T-helper 17 cell (primary cell): ENCODE results near the gene PNMT. TPM values are rescaled to one million over a fixed set of nuclear protein-coding genes. Genes with fewer than 3 reads are reported as not detected.

ENCODE experiments used
- ATAC-seq: fragments of 150-1000 bp; cut with Tn5 transposase; 2 replicates; pipeline ENCODE4 v1.10.0; 2021; ENCODE audit warnings: mild to moderate bottlenecking, moderate library complexity
- DNase-seq, 3 donors: peaks; one replicate each; pipeline versions ENCODE4 v3.0.0 to v3.0.0-alpha.2; 2020 to 2021
- H3K9me3 ChIP-seq: one replicate; pipeline ENCODE4 v1.7.0; 2013; ENCODE audit warnings: low read length, mild to moderate bottlenecking; ENCODE audit not compliant: control insufficient read depth, poor library complexity, severe bottlenecking
- H3K27ac Mint-ChIP-seq: one replicate; pipeline ENCODE4 v1.8.0; 2022; ENCODE audit warnings: mild to moderate bottlenecking, moderate library complexity, mixed read lengths
- H3K27me3 Mint-ChIP-seq: one replicate; pipeline ENCODE4 v1.8.0; 2022; ENCODE audit warnings: mixed read lengths
- H3K36me3 Mint-ChIP-seq: one replicate; pipeline ENCODE4 v1.8.0; 2022; ENCODE audit warnings: low read depth, mixed read lengths
- H3K4me1 Mint-ChIP-seq: one replicate; pipeline ENCODE4 v1.8.0; 2022; ENCODE audit warnings: mild to moderate bottlenecking, mixed read lengths
- H3K4me3 Mint-ChIP-seq: one replicate; pipeline ENCODE4 v1.8.0; 2022; ENCODE audit warnings: mild to moderate bottlenecking, moderate library complexity, mixed read lengths
- total RNA-seq, 4 donors: library from RNA in 2 of 4; stranded (reverse) in 2 of 4; gene quantifications; one replicate each; pipeline ENCODE4 v1.2.3 and lab custom pipeline; 2022 to 2026

PNMT gene
- total RNA-seq, 2 donors from 2014 or later, result not detected

DNA sequence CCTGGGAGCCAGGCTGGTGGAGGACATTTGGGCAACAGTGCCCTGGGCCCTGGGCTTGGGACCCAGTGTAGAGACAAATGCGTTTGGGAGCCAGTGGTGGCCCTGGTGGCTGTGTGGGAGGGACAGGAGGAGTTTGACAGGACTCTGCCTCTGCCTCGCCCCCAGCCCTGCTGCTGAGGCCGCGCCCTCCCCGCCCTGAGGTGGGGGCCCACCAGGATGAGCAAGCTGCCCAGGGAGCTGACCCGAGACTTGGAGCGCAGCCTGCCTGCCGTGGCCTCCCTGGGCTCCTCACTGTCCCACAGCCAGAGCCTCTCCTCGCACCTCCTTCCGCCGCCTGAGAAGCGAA lies 15.0 kb upstream of the PNMT start:
- DNase-seq (no peak), ATAC-seq (no peak)
- H3K36me3 Mint-ChIP-seq, result peaks cover 2% of the 10 kb centered on the region
- no peaks in the 10 kb centered on the region for H3K9me3 ChIP-seq
- no peaks in the 10 kb centered on the region for H3K27me3 Mint-ChIP-seq
- no peak overlapping the region for H3K4me3 Mint-ChIP-seq
- peaks cover 34% of the 10 kb centered on the region for H3K4me1 Mint-ChIP-seq
- no peak overlapping the region for H3K27ac Mint-ChIP-seq

DNA sequence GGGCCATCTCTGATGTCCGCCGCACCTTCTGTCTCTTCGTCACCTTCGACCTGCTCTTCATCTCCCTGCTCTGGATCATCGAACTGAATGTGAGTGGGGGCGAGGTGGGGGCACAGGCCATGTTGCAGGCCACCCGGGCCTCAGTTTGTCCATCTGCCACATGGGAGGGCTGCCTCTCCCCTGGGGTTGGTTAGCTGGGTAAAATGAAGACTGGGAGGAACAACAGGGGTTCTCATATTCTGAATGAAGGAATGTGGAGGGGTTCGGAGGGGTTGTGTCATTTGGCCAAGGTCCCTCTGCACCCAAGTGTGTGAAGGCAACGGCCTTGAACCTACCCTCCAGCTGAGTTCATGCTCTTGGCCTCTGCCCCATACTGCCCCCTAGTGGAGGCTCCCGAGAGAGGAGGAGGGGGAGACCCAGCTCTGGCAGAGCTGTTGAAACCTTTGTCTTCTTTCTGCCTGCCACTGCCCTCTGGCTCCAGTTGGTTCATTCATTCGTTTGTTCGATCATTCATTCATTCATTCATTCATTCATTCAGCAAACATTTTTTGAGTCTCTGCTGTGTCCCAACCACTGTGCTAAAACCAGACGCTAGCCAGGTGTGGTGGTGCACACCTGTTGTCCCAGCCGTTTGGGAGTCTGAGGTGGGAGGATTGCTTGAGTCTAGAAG lies 14.5 kb upstream of the PNMT start:
- peaks cover 2% of the 10 kb centered on the region for H3K36me3 Mint-ChIP-seq
- peak overlapping the region; percentile 88 for H3K27ac Mint-ChIP-seq
- peaks cover 32% of the 10 kb centered on the region for H3K4me1 Mint-ChIP-seq
- H3K9me3 ChIP-seq, result no peaks in the 10 kb centered on the region
- H3K4me3 Mint-ChIP-seq, result peak overlapping the region; percentile 41
- DNase-seq, result peak; percentile 61 to 86 (median 68)
- no peaks in the 10 kb centered on the region for H3K27me3 Mint-ChIP-seq
- ATAC-seq, result peak; percentile 92

DNA sequence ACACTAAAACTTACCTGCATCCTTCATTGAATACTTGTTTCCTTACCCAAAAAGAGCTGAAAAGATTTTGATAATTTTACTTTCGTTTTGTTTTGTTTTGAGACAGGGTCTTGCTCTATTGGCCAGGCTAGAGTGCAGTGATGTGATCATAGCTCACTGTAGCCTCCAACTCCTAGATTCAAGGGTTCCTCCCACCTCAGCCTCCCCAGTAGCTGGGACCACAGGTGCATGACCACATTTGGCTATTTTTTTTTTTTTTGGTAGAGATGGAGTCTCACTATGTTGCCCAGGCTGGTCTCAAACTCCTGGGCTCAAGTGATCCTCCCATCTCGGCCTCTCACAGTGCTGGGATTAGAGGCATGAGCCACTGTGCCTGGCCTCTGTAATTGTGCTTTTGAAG lies 13.1 kb upstream of the PNMT start:
- Mint-ChIP-seq H3K4me1 (peaks cover 24% of the 10 kb centered on the region), H3K27me3 (no peaks in the 10 kb centered on the region), H3K4me3 (no peak overlapping the region), H3K27ac (peak overlapping the region; percentile 47), H3K36me3 (peaks cover 2% of the 10 kb centered on the region)
- no peak for ATAC-seq
- DNase-seq, result no peak
- H3K9me3 ChIP-seq, result no peaks in the 10 kb centered on the region

DNA sequence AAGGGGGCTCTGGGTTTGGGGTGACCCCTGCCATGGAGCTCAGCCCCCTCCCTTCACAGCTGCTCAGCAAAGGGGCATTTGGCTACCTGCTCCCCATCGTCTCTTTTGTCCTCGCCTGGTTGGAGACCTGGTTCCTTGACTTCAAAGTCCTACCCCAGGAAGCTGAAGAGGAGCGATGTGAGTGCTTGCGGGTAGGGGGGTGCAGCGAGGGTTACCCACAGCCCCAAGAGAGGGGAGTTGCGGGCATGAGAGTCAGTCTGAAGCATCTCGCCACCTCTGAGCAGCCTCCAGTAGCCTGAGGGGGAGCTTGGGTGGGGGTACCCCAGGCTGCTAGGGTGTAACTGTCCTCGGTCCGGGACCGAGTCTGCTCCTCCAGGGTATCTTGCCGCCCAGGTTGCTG lies 9.9 kb upstream of the PNMT start:
- H3K4me1 Mint-ChIP-seq, result peaks cover 5% of the 10 kb centered on the region
- no peak overlapping the region for H3K4me3 Mint-ChIP-seq
- H3K27ac Mint-ChIP-seq, result no peak overlapping the region
- no peaks in the 10 kb centered on the region for H3K9me3 ChIP-seq
- peaks cover 2% of the 10 kb centered on the region for H3K36me3 Mint-ChIP-seq
- ATAC-seq (no peak), DNase-seq (no peak)
- H3K27me3 Mint-ChIP-seq, result no peaks in the 10 kb centered on the region

DNA sequence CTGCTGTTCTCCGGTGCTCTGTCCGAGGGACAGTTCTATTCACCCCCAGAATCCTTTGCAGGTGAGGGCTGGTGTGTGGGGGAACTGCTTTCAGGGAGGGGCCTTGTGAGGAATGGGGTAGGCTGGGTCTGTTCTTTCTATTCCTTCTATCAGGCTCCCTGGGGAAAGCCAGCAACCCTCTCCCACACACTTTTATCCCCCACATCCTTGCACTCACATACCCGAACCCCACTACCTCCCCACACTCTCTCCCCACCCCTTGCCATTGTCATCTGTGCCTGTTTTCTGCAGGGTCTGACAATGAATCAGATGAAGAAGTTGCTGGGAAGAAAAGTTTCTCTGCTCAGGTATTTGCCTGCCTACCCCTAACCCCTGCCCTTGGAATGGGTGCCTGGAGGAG lies 9.5 kb upstream of the PNMT start:
- no peak overlapping the region for H3K4me3 Mint-ChIP-seq
- H3K4me1 Mint-ChIP-seq, result peaks cover 2% of the 10 kb centered on the region
- DNase-seq (no peak), ATAC-seq (no peak)
- no peaks in the 10 kb centered on the region for H3K27me3 Mint-ChIP-seq
- peaks cover 2% of the 10 kb centered on the region for H3K36me3 Mint-ChIP-seq
- no peak overlapping the region for H3K27ac Mint-ChIP-seq
- H3K9me3 ChIP-seq, result no peaks in the 10 kb centered on the region

DNA sequence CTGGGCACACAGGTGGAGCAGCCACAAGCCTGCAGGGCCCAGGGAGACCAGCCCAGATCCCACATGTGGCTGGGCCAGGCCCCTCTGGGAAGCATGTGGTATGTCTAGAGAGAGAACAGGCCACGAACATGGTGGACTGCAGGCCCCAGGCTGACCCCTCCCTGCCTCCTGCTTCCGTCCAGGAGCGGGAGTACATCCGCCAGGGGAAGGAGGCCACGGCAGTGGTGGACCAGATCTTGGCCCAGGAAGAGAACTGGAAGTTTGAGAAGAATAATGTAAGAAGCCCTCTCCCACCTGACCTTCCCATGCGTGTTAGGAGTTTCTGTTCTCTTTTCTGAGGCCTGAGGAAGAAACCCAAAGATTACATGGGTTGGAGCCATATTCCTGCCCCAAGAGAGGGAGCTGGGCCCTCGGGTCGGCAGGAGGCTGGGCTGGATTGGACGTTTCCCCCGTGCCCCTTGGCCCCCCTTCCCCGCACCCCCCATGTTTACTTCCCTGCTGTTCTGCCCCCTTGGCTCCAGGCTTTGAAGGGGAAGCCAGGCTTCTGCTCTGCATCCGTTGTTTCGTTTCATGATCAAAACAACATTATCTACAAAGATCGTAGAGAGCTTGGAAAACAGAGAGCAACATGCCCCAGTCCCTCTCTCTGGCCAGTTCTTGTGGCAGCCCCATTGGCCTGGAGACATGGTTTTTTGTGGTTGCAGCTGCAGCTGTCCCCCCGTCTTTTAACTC lies 8.8 kb upstream of the PNMT start:
- Mint-ChIP-seq H3K4me1 (no peaks in the 10 kb centered on the region), H3K4me3 (no peak overlapping the region), H3K36me3 (peaks cover 2% of the 10 kb centered on the region), H3K27me3 (no peaks in the 10 kb centered on the region), H3K27ac (peak overlapping the region; percentile 41)
- no peaks in the 10 kb centered on the region for H3K9me3 ChIP-seq
- DNase-seq, result no peak
- ATAC-seq, result peak; percentile 39

DNA sequence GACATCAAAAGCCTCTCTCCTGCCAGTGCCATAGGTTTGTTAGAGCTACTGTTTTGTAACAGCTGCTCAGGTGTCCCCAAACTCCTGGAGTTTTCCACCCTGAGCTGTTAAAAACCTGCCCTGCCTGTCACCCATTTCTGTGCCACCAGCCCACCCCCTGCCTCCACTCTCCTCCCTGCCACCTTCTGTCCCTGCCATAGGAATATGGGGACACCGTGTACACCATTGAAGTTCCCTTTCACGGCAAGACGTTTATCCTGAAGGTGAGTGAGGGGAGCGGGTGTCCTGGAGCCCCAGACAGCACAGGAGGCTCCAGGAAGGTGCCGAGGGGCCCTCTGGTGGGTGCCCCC lies 8.3 kb upstream of the PNMT start:
- H3K9me3 ChIP-seq, result no peaks in the 10 kb centered on the region
- H3K27me3 Mint-ChIP-seq, result no peaks in the 10 kb centered on the region
- ATAC-seq (no peak), DNase-seq (no peak)
- no peaks in the 10 kb centered on the region for H3K4me1 Mint-ChIP-seq
- H3K27ac Mint-ChIP-seq, result peak overlapping the region; percentile 41
- H3K4me3 Mint-ChIP-seq, result no peak overlapping the region
- H3K36me3 Mint-ChIP-seq, result peaks cover 2% of the 10 kb centered on the region

DNA sequence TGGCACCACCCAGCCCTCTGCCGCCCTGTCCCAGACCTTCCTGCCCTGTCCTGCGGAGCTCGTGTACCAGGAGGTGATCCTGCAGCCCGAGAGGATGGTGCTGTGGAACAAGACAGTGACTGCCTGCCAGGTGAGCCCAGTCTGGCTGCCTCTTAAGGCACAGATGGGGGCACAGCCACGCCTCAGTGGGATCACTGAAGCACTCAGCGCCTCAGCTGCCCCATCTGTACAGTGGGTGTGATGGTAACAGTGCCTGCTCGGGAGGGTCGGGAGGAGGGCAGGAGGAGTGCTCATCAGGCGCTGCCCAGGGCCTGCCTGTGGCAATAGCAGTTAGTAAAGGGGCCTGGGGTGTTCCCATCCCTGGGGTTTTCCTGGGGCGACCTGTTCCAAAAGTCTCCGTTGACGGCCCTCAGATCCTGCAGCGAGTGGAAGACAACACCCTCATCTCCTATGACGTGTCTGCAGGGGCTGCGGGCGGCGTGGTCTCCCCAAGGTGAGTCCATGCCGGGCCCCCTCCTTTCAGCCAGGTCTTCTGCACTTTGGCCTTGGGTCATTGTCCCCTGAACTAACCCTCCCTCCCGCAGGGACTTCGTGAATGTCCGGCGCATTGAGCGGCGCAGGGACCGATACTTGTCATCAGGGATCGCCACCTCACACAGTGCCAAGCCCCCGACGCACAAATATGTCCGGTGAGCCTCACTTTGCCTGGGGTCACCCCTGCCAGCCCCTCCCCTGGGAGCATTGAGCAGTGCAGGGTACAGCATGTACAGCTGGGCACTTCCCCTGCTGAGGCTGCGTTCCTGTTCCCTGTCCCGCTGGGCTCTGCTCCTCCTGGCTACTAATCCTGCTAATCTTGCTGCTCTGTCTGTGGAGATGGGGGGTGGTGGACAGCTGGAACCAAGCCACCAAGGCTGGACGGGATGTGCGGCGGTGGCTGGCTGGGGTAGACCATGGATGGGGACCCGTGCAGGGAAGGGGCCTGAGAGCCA lies 7.6 kb upstream of the PNMT start:
- DNase-seq (no peak), ATAC-seq (no peak)
- no peaks in the 10 kb centered on the region for H3K9me3 ChIP-seq
- Mint-ChIP-seq H3K27me3 (peaks cover 4% of the 10 kb centered on the region), H3K4me1 (no peaks in the 10 kb centered on the region), H3K36me3 (no peaks in the 10 kb centered on the region), H3K27ac (no peak overlapping the region), H3K4me3 (no peak overlapping the region)

DNA sequence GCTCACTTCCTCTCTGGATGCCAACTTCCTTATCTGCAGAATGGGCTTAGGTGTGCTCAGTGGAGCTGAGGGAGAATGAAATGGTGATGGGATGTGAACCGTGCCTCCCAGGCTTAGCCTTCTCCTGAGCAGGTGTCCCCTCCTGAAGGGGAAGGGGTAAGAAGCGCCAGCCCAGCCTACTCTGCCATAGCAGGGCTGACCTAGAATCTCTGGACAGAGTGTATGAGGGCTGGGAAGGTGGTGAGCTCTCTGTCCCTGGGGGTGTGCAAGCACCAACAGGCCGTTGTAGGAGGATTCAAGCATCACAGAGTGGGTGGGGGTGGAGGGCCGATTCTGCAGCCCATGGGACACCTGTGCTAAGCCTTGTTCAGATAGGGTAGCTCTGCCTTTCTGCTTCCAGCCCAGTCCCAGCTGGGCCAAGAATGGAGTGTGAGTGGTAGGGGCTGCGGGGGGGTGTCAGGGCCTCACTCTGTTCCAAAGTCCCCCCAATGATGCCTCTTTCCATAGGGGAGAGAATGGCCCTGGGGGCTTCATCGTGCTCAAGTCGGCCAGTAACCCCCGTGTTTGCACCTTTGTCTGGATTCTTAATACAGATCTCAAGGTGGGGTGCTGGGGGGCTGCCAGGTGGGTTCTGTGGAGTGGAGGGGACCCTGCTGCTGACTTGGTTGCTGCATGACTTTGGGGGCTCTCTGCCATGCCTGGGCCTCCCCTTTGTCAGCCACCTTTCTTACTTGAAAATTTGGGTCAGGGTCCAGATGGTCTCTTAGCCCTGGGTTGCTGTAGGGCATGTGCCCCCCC lies 6.3 kb upstream of the PNMT start:
- H3K4me3 Mint-ChIP-seq, result no peak overlapping the region
- H3K4me1 Mint-ChIP-seq, result no peaks in the 10 kb centered on the region
- ATAC-seq (no peak), DNase-seq (no peak)
- peaks cover 14% of the 10 kb centered on the region for H3K27me3 Mint-ChIP-seq
- H3K36me3 Mint-ChIP-seq, result no peaks in the 10 kb centered on the region
- no peak overlapping the region for H3K27ac Mint-ChIP-seq
- H3K9me3 ChIP-seq, result no peaks in the 10 kb centered on the region

DNA sequence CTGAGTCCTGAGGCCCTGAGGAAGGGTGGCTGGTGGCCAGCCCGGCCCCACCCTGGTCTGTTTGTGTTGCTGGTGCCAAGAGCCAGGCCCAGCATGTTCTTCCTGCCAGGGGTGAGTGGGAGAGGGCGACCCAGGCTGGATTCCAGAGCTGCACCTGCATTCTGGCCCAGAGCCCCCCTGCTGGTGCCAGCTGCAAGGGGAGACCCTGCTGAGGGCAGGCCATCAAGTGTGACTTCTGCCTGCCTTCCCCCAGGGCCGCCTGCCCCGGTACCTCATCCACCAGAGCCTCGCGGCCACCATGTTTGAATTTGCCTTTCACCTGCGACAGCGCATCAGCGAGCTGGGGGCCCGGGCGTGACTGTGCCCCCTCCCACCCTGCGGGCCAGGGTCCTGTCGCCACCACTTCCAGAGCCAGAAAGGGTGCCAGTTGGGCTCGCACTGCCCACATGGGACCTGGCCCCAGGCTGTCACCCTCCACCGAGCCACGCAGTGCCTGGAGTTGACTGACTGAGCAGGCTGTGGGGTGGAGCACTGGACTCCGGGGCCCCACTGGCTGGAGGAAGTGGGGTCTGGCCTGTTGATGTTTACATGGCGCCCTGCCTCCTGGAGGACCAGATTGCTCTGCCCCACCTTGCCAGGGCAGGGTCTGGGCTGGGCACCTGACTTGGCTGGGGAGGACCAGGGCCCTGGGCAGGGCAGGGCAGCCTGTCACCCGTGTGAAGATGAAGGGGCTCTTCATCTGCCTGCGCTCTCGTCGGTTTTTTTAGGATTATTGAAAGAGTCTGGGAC lies 5.5 kb upstream of the PNMT start:
- H3K9me3 ChIP-seq, result no peaks in the 10 kb centered on the region
- Mint-ChIP-seq H3K4me1 (no peaks in the 10 kb centered on the region), H3K27me3 (peaks cover 15% of the 10 kb centered on the region), H3K4me3 (no peak overlapping the region), H3K36me3 (no peaks in the 10 kb centered on the region), H3K27ac (no peak overlapping the region)
- DNase-seq (no peak), ATAC-seq (no peak)

DNA sequence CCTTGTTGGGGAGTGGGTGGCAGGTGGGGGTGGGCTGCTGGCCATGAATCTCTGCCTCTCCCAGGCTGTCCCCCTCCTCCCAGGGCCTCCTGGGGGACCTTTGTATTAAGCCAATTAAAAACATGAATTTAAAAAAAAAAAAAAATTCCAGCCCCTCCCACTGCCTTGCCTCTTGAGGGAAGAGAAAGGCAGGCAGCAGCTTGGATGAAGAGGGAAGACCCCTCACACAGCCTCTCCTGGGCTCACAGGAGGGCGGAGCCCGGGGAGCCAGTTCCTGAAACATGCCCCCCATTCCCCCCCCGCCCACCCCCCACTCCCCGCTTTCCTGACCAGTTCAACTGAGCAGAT lies 4.9 kb upstream of the PNMT start:
- H3K27me3 Mint-ChIP-seq, result peaks cover 17% of the 10 kb centered on the region
- H3K4me1 Mint-ChIP-seq, result no peaks in the 10 kb centered on the region
- H3K9me3 ChIP-seq, result no peaks in the 10 kb centered on the region
- no peak for DNase-seq
- H3K4me3 Mint-ChIP-seq, result no peak overlapping the region
- no peak overlapping the region for H3K27ac Mint-ChIP-seq
- no peak for ATAC-seq
- H3K36me3 Mint-ChIP-seq, result no peaks in the 10 kb centered on the region
